H9 (cell line): ENCODE results near the gene N4BP3. TPM values are rescaled to one million over a fixed set of nuclear protein-coding genes. Genes with fewer than 3 reads are reported as not detected.

Experiments
- DNase-seq: peaks from one replicate; pipeline ENCODE4 v3.0.0-alpha.2; 2017
- H2AFZ ChIP-seq: one replicate; pipeline ENCODE4 v1.6.1; 2013; ENCODE audit warnings: mild to moderate bottlenecking, low read length, control low read depth, moderate library complexity
- H2AK5ac ChIP-seq: 2 replicates; pipeline ENCODE4 v1.6.1; 2013; ENCODE audit warnings: low read length, control low read depth, mixed read lengths; ENCODE audit not compliant: insufficient read length
- H2BK120ac ChIP-seq: one replicate; pipeline ENCODE4 v1.6.1; 2013; ENCODE audit warnings: low read depth, mild to moderate bottlenecking, low read length, control low read depth, inconsistent platforms; ENCODE audit not compliant: poor library complexity, severe bottlenecking
- H2BK12ac ChIP-seq: 2 replicates; pipeline ENCODE4 v1.6.1; 2013; ENCODE audit warnings: low read length, control low read depth, mixed read lengths, low read depth; ENCODE audit not compliant: insufficient read length
- H2BK15ac ChIP-seq: 2 replicates; pipeline ENCODE4 v1.6.1; 2013; ENCODE audit warnings: low read depth, low read length, control low read depth
- H2BK20ac ChIP-seq: one replicate; pipeline ENCODE4 v1.6.1; 2013; ENCODE audit warnings: low read depth, mild to moderate bottlenecking, low read length, control low read depth, inconsistent platforms; ENCODE audit not compliant: poor library complexity, severe bottlenecking
- H2BK5ac ChIP-seq: 2 replicates; pipeline ENCODE4 v1.6.1; 2013; ENCODE audit warnings: low read length, control low read depth, mixed read lengths; ENCODE audit not compliant: insufficient read length
- H3K14ac ChIP-seq: 2 replicates; pipeline ENCODE4 v1.6.1; 2013; ENCODE audit warnings: low read length, control low read depth; ENCODE audit not compliant: insufficient read depth
- H3K18ac ChIP-seq: 2 replicates; pipeline ENCODE4 v1.6.1; 2013; ENCODE audit warnings: low read depth, mild to moderate bottlenecking, mixed read lengths, low read length, control low read depth; ENCODE audit not compliant: insufficient read length
- H3K23ac ChIP-seq: 2 replicates; pipeline ENCODE4 v1.6.1; 2013; ENCODE audit warnings: low read length, control low read depth, mixed read lengths, low read depth; ENCODE audit not compliant: insufficient read length
- H3K23me2 ChIP-seq: 2 replicates; pipeline ENCODE4 v1.6.1; 2013; ENCODE audit warnings: low read depth, mild to moderate bottlenecking, mixed read lengths, low read length, control low read depth; ENCODE audit not compliant: insufficient read length, poor library complexity, severe bottlenecking
- H3K27ac ChIP-seq: 2 replicates; pipeline ENCODE4 v1.5.1; 2013; ENCODE audit warnings: low read length, control low read depth, mixed read lengths, low read depth; ENCODE audit not compliant: insufficient read length
- H3K27me3 ChIP-seq: 2 replicates; pipeline ENCODE4 v1.6.1; 2013; ENCODE audit warnings: low read length, control low read depth, inconsistent platforms; ENCODE audit not compliant: insufficient read depth
- H3K4ac ChIP-seq: 2 replicates; pipeline ENCODE4 v1.6.1; 2013; ENCODE audit warnings: low read depth, mild to moderate bottlenecking, control low read depth, inconsistent platforms, low read length, moderate library complexity
- H3K4me1 ChIP-seq: 2 replicates; pipeline ENCODE4 v1.6.1; 2013; ENCODE audit warnings: low read length, control low read depth, inconsistent platforms; ENCODE audit not compliant: insufficient read depth
- H3K4me2 ChIP-seq: 2 replicates; pipeline ENCODE4 v1.6.1; 2013; ENCODE audit warnings: low read length, control low read depth, mixed read lengths; ENCODE audit not compliant: insufficient read length, insufficient read depth
- H3K56ac ChIP-seq: 2 replicates; pipeline ENCODE4 v1.6.1; 2013; ENCODE audit warnings: low read depth, mild to moderate bottlenecking, mixed read lengths, low read length, control low read depth; ENCODE audit not compliant: insufficient read length
- H3K79me1 ChIP-seq: 2 replicates; pipeline ENCODE4 v1.6.1; 2013; ENCODE audit warnings: low read depth, mild to moderate bottlenecking, moderate library complexity, low read length, control low read depth, inconsistent platforms; ENCODE audit not compliant: insufficient read depth, poor library complexity, severe bottlenecking
- H3K79me2 ChIP-seq: 2 replicates; pipeline ENCODE4 v1.6.1; 2013; ENCODE audit warnings: low read length, control low read depth, inconsistent platforms; ENCODE audit not compliant: insufficient read depth
- H3K9ac ChIP-seq: 2 replicates; pipeline ENCODE4 v1.6.1; 2013; ENCODE audit warnings: low read length, control low read depth, mixed read lengths; ENCODE audit not compliant: insufficient read length; ENCODE audit errors: extremely low read depth
- H3K9me3 ChIP-seq: one replicate; pipeline ENCODE4 v1.6.1; 2013; ENCODE audit warnings: low read depth, low read length, inconsistent platforms; ENCODE audit not compliant: control insufficient read depth
- H3T11ph ChIP-seq: one replicate; pipeline ENCODE4 v1.6.1; 2013; ENCODE audit warnings: mild to moderate bottlenecking, low read length, control low read depth, inconsistent platforms
- H4K20me1 ChIP-seq: one replicate; pipeline ENCODE4 v1.6.1; 2013; ENCODE audit not compliant: control insufficient read depth, insufficient read length, insufficient read depth
- H4K5ac ChIP-seq: 2 replicates; pipeline ENCODE4 v1.6.1; 2013; ENCODE audit warnings: low read depth, mild to moderate bottlenecking, mixed read lengths, low read length, control low read depth; ENCODE audit not compliant: insufficient read length
- H4K8ac ChIP-seq: replicated peaks from 2 replicates; pipeline ENCODE4 v1.6.1; 2013; ENCODE audit warnings: low read length, control low read depth, mixed read lengths, low read depth; ENCODE audit not compliant: insufficient read length
- H4K91ac ChIP-seq: 2 replicates; pipeline ENCODE4 v1.6.1; 2013; ENCODE audit warnings: low read depth, mild to moderate bottlenecking, moderate library complexity, mixed read lengths, low read length, control low read depth; ENCODE audit not compliant: insufficient read length
- H3K27ac Mint-ChIP-seq, 3 experiments: 2 replicates in 2 of 3; 3 replicates in 1 of 3; pipeline ENCODE4 v1.8.0; 2020 to 2021; ENCODE audit warnings: mixed read lengths in 3 of 3, mild to moderate bottlenecking in 1 of 3, moderate library complexity in 1 of 3
- H3K27me3 Mint-ChIP-seq: 2 replicates; pipeline ENCODE4 v1.8.0; 2021; ENCODE audit warnings: low read depth, mild to moderate bottlenecking, moderate library complexity, mixed read lengths
- H3K36me3 Mint-ChIP-seq, 3 experiments: 2 replicates in 2 of 3; 3 replicates in 1 of 3; pipeline ENCODE4 v1.8.0; 2020 to 2021; ENCODE audit warnings: low read depth in 3 of 3, mixed read lengths in 3 of 3; ENCODE audit not compliant: insufficient read depth in 1 of 3
- H3K4me1 Mint-ChIP-seq, 2 experiments: 2 replicates each; pipeline ENCODE4 v1.8.0; 2020; ENCODE audit warnings: mixed read lengths in 2 of 2
- H3K4me3 Mint-ChIP-seq, 2 experiments: 2 replicates in 1 of 2; 3 replicates in 1 of 2; pipeline ENCODE4 v1.8.0; 2020 to 2021; ENCODE audit warnings: mild to moderate bottlenecking in 2 of 2, mixed read lengths in 2 of 2, moderate library complexity in 1 of 2
- H3K9me3 Mint-ChIP-seq, 2 experiments: 2 replicates in 1 of 2; 3 replicates in 1 of 2; pipeline ENCODE4 v1.8.0; 2020; ENCODE audit warnings: mild to moderate bottlenecking in 2 of 2, mixed read lengths in 2 of 2, moderate library complexity in 1 of 2
- WGBS: extraction: QIAGEN DNeasy Blood & Tissue Kit; methylation state at CpG from one replicate; pipeline ENCODE4 v1.1.7; 2013; ENCODE audit warnings: missing lambda C conversion rate, low lambda C conversion rate, mixed read lengths; ENCODE audit not compliant: insufficient read length; ENCODE audit errors: extremely low coverage; 5-methylcytosine and 5-hydroxymethylcytosine counted together
- total RNA-seq: library from RNA; stranded (reverse); gene quantifications from 2 replicates; pipeline ENCODE4 v1.2.1, GENCODE V29; 2021
- TF ChIP-seq, protein P1 (sequence below): fragments of 200-600 bp; sonication (generic); conservative IDR thresholded peaks from 3 replicates; pipeline ENCODE4 v1.8.0; 2021; ENCODE audit warnings: antibody characterized with exemption, mild to moderate bottlenecking

The N4BP3 gene
- total RNA-seq, 1 experiment from 2014 or later: 32.1 TPM

GRCh38 chr5:178107756-178108310, 5.5 kb upstream of the N4BP3 start:
- H3K23me2 ChIP-seq: no peaks in the 10 kb centered on the region
- H3K9me3 ChIP-seq: no peaks in the 10 kb centered on the region
- H3K56ac ChIP-seq: no peak overlapping the region
- no peak overlapping the region for H3K18ac ChIP-seq
- no CpG with 5 or more reads among the region's 5 CpGs for WGBS
- H3T11ph ChIP-seq: no peak overlapping the region
- H2AFZ ChIP-seq: no peak overlapping the region
- no peaks in the 10 kb centered on the region for H4K20me1 ChIP-seq
- Mint-ChIP-seq H3K4me3 (no peak overlapping the region), H3K9me3 (peaks cover 6% of the 10 kb centered on the region in 2 experiments), H3K27ac (peak overlapping the region in 1 of 3 experiments; percentile 10; a peak in 3 of 7 replicates), H3K27me3 (peaks cover 11% of the 10 kb centered on the region), H3K36me3 (peaks cover 0 to 4% (median 2%) of the 10 kb centered on the region in 3 experiments; a peak in 3 of 7 replicates), H3K4me1 (peaks cover 10 to 14% of the 10 kb centered on the region in 2 experiments)
- no peak for DNase-seq
- H2BK20ac ChIP-seq: no peak overlapping the region
- peak overlapping the region; percentile 71 for H2BK12ac ChIP-seq
- H2AK5ac ChIP-seq: no peak overlapping the region
- H2BK15ac ChIP-seq: no peak overlapping the region
- H3K23ac ChIP-seq: no peak overlapping the region
- TF ChIP-seq, protein P1, sequence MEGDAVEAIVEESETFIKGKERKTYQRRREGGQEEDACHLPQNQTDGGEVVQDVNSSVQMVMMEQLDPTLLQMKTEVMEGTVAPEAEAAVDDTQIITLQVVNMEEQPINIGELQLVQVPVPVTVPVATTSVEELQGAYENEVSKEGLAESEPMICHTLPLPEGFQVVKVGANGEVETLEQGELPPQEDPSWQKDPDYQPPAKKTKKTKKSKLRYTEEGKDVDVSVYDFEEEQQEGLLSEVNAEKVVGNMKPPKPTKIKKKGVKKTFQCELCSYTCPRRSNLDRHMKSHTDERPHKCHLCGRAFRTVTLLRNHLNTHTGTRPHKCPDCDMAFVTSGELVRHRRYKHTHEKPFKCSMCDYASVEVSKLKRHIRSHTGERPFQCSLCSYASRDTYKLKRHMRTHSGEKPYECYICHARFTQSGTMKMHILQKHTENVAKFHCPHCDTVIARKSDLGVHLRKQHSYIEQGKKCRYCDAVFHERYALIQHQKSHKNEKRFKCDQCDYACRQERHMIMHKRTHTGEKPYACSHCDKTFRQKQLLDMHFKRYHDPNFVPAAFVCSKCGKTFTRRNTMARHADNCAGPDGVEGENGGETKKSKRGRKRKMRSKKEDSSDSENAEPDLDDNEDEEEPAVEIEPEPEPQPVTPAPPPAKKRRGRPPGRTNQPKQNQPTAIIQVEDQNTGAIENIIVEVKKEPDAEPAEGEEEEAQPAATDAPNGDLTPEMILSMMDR: no peak
- no peak overlapping the region for H4K91ac ChIP-seq
- no peak overlapping the region for H3K4ac ChIP-seq
- no peaks in the 10 kb centered on the region for H3K79me1 ChIP-seq
- H3K27me3 ChIP-seq: no peaks in the 10 kb centered on the region
- H2BK5ac ChIP-seq: no peak overlapping the region
- H3K4me1 ChIP-seq: peaks cover 3% of the 10 kb centered on the region; the same call in 1 of the 2 replicates
- no peak overlapping the region for H3K9ac ChIP-seq
- peak overlapping the region; percentile 32 for H4K8ac ChIP-seq
- no peaks in the 10 kb centered on the region for H3K79me2 ChIP-seq
- H4K5ac ChIP-seq: no peak overlapping the region
- no peak overlapping the region for H3K27ac ChIP-seq
- no peak overlapping the region for H3K4me2 ChIP-seq
- H3K14ac ChIP-seq: peak overlapping the region; percentile 64; the same call in 1 of the 2 replicates
- no peak overlapping the region for H2BK120ac ChIP-seq
